HepG2 (cell line): ENCODE measurements around the gene ZBTB7C.

ENCODE experiments used
- CENPT ChIP-seq: sonication (generic); formaldehyde crosslinking; IDR thresholded peaks from 2 replicates; pipeline ENCODE4 v1.8.0; 2022; ENCODE audit warnings: low read depth, mild to moderate bottlenecking, moderate library complexity, missing genetic modification reagents
- ELF3 ChIP-seq: IDR thresholded peaks from 2 replicates; pipeline ENCODE4 v1.6.1; 2016; ENCODE audit warnings: missing genetic modification reagents, missing compliant biosample characterization
- FOXP1 ChIP-seq, 2 experiments: fragments of 450-650 bp in 1 of 2; IDR thresholded peaks; 2 replicates each; pipeline ENCODE4 v1.6.1; 2017 to 2018; ENCODE audit warnings: antibody characterized with exemption in 1 of 2
- RAD21 ChIP-seq: fragments of 450-650 bp; formaldehyde crosslinking; IDR thresholded peaks from 2 replicates; pipeline ENCODE4 v1.5.0; 2020; ENCODE audit warnings: mild to moderate bottlenecking
- ZFP1 ChIP-seq: IDR thresholded peaks from 2 replicates; pipeline ENCODE4 v1.6.1; 2016
- ZSCAN9 ChIP-seq: IDR thresholded peaks from 2 replicates; pipeline ENCODE4 v1.6.1; 2016; ENCODE audit warnings: borderline replicate concordance

DNA sequence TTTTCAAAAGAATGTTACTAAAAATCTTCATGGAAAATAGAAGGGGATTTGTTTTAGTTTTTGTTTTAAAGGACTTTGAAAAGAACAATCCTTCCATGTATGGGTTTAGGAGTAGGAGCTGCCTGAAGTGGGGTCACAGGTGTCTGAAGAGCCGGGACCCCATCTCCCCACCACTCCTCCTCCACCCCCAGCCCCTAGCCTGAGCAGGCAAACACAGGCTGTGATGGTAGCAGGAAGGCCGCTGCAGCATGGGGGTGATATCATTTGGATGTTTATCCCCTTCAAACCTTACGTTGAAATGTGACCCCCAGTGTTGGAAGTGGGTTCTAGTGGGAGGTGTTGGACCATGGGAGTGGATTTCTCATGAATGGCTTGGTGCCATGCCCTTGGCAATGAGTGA is 93.0 kb downstream of the ZBTB7C start:
- TF ChIP-seq CENPT (CRISPR knock-in tag) (no peak), ELF3 (CRISPR knock-in tag) (no peak), ZFP1 (no peak), RAD21 (CRISPR knock-in tag) (no peak), ZSCAN9 (CRISPR knock-in tag) (no peak), FOXP1 (IDR thresholded peaks at IDR 0.05) (no peak), FOXP1 (CRISPR knock-in tag; IDR thresholded peaks at IDR 0.05) (no peak)
